GM12865 (cell line): ENCODE results near the gene ANO7.
A peak's percentile ranks its signal among the peaks of the same experiment; 100 is the strongest.

Experiments used
- DNase-seq: peaks from one replicate; pipeline ENCODE4 v3.0.0; 2010; ENCODE audit warnings: low read depth
- H3K4me3 ChIP-seq: 2 replicates; pipeline ENCODE4 v1.5.1; 2011; ENCODE audit warnings: mild to moderate bottlenecking, low read depth, low read length, control low read depth
- TF ChIP-seq, protein P1 (sequence below): IDR thresholded peaks from 2 replicates; pipeline ENCODE4 v1.5.1; 2011; ENCODE audit warnings: low read length, control low read depth, low read depth, inconsistent platforms; ENCODE audit not compliant: insufficient read depth; ENCODE audit errors: missing control alignments

The ANO7 gene

GRCh38 chr2:241261628-241262027 lies 73.2 kb downstream of the ANO7 start:
- TF ChIP-seq, protein P1, sequence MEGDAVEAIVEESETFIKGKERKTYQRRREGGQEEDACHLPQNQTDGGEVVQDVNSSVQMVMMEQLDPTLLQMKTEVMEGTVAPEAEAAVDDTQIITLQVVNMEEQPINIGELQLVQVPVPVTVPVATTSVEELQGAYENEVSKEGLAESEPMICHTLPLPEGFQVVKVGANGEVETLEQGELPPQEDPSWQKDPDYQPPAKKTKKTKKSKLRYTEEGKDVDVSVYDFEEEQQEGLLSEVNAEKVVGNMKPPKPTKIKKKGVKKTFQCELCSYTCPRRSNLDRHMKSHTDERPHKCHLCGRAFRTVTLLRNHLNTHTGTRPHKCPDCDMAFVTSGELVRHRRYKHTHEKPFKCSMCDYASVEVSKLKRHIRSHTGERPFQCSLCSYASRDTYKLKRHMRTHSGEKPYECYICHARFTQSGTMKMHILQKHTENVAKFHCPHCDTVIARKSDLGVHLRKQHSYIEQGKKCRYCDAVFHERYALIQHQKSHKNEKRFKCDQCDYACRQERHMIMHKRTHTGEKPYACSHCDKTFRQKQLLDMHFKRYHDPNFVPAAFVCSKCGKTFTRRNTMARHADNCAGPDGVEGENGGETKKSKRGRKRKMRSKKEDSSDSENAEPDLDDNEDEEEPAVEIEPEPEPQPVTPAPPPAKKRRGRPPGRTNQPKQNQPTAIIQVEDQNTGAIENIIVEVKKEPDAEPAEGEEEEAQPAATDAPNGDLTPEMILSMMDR = no peak
- no peak for DNase-seq
- no peak overlapping the region for H3K4me3 ChIP-seq

DNA sequence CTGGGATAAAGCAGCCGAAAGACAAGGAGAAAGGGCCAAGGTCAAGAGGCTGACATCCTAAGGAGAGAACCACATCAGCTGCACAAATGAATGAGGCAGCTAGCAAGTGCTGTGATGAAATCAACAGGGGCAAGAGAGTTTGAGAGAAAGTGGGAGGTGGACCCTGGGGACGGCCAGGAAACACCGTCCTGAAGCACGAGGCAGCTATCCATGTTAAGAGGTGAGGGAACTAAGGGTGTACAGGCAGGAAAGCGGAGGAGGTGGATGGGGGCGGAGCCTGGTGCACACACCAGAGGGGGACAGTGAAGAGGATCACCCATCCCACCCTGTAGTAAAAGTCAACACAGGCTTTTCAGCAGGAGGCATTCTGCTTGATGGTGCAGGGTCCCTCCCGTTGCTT lies 74.6 kb downstream of the ANO7 start:
- H3K4me3 ChIP-seq = no peak overlapping the region
- TF ChIP-seq, protein P1 = no peak
- DNase-seq = no peak

DNA sequence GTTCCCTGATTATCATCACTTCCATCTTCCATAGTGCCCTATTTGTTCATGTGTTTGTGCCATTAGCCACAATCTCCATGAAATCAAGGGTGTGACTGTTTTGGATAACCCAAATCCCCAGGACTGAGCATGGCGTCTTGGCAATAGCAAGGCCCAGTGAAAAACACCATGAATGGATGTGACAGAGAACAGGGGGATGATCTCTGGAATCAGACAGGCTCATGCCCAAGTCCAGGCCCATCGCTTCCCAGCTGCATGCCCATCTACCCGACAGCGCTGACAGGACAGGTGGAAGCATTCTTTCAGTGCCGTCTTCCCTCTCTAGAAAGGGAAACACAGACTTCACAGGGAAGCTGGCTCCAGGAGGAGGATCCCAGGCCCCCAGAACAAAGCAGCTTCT lies 77.0 kb downstream of the ANO7 start:
- DNase-seq = no peak
- TF ChIP-seq, protein P1 = no peak
- no peak overlapping the region for H3K4me3 ChIP-seq

DNA sequence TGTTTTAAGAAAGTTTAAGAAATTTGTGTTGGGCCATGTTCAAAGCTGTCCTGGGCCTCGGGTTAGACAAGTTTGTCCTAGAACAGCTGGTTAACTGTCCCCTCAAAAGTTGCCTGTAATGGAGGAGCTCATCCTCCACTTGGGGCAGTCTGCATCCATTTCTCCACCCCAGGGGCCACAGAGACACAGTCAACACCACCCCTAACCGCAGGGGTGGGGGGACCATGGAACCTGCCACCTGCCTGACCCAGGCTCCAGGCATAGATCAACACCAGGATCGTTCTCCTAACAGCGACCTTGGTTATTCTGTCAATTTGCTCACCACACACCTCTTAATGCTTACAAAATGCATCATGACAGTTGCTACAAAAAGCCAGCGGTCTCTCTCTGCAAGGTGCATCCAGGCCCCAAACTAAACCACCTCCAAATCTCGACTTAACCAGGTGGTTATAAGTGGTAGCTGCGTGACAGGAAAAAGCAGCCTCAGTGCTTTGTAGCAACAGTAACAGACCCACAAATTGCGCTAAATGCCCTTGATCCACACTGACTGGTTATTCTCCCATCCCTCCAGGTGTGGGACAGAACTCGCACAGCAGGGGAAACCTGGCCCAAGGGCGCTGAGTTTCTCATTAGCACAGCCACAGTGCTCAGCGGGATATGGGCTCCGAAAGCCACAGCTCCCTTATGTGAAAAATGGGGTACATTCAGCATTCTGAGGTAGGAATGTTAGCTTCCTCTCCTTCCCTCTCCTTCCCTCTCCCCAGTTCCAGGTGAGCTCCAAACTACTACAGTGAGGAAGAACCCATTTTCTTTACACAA lies 79.0 kb downstream of the ANO7 start:
- TF ChIP-seq, protein P1 = peak; percentile 7
- no peak overlapping the region for H3K4me3 ChIP-seq
- no peak for DNase-seq

- DNase-seq = no peak
- TF ChIP-seq, protein P1 = no peak
Measured at GRCh38 chr2:241268306-241268705, 79.8 kb downstream of the ANO7 start.

DNA sequence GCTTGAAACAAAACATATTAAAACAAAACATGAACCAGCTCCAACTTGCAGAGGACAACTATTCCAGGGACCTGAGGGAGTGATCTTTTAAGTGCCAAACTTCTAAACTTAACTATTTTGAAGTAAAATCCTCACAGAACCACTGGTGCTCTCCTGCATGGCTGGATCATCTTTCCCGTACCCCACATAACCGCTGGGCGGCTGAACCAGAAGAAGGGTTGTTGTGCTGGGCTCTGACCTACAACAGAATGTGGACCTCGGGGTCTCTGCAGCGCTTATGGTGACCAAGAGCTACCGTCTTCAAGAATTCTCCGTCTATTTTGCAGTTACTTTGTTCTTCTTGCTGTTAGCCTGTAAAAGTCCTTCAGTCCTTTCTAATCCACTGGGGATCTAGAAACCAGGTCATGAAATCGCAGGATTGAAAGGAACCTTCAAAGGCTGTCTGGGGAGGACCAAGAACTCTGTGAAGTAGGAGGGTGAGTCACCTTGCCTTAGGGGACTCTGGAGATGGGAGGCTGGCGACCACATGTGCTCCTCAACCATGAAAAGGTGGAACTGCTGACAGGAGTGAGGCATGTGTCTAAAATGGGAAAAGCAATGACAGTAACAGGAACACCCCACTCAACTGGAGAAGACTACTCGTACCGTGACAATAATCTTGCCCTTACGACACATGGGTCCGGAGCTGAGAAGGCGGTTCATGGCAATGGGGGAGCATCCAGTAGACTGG lies 80.4 kb downstream of the ANO7 start:
- TF ChIP-seq, protein P1 = no peak

More at GRCh38 chr2:241268306-241268705, 79.8 kb downstream of the ANO7 start:
- H3K4me3 ChIP-seq = no peak overlapping the region

More for the DNA sequence above, 80.4 kb downstream of the ANO7 start:
- DNase-seq = no peak
- H3K4me3 ChIP-seq = no peak overlapping the region
